DOHH2 (cell line): ENCODE data around the gene EIF3B.
"Not testable (repeated sequence)": the region's sequence is repeated elsewhere in the genome, so short reads cannot be mapped to it uniquely, and the experiment has no call there.

Source experiments
- EZH2phosphoT487 ChIP-seq: fragments of 200-600 bp; sonication (generic); IDR thresholded peaks from 2 replicates; pipeline ENCODE4 v1.6.1; 2017; ENCODE audit warnings: borderline replicate concordance, mild to moderate bottlenecking, antibody characterized with exemption, low read length, moderate library complexity, mixed read lengths
- TF ChIP-seq, protein P1 (sequence below): fragments of 200-600 bp; sonication (generic); IDR thresholded peaks from one replicate; pipeline ENCODE4 v1.5.1; 2014; ENCODE audit warnings: antibody characterized with exemption, mild to moderate bottlenecking, low read depth, low read length; ENCODE audit not compliant: poor library complexity, severe bottlenecking

- TF ChIP-seq, protein P1, sequence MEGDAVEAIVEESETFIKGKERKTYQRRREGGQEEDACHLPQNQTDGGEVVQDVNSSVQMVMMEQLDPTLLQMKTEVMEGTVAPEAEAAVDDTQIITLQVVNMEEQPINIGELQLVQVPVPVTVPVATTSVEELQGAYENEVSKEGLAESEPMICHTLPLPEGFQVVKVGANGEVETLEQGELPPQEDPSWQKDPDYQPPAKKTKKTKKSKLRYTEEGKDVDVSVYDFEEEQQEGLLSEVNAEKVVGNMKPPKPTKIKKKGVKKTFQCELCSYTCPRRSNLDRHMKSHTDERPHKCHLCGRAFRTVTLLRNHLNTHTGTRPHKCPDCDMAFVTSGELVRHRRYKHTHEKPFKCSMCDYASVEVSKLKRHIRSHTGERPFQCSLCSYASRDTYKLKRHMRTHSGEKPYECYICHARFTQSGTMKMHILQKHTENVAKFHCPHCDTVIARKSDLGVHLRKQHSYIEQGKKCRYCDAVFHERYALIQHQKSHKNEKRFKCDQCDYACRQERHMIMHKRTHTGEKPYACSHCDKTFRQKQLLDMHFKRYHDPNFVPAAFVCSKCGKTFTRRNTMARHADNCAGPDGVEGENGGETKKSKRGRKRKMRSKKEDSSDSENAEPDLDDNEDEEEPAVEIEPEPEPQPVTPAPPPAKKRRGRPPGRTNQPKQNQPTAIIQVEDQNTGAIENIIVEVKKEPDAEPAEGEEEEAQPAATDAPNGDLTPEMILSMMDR = not testable (repeated sequence)
- TF ChIP-seq EZH2phosphoT487 = not testable (repeated sequence)
Measured at GRCh38 chr7:2305258-2305657, 49.4 kb upstream of the EIF3B start.
